ENCODE results near the gene GALNT2. TPM values are rescaled to one million over a fixed set of nuclear protein-coding genes. Genes with fewer than 3 reads are reported as not detected.

The GALNT2 gene
- total and polyA plus RNA-seq, 2 of the 4 experiments (the other 2 are of a cell fraction): 50.4 to 189 TPM

DNA sequence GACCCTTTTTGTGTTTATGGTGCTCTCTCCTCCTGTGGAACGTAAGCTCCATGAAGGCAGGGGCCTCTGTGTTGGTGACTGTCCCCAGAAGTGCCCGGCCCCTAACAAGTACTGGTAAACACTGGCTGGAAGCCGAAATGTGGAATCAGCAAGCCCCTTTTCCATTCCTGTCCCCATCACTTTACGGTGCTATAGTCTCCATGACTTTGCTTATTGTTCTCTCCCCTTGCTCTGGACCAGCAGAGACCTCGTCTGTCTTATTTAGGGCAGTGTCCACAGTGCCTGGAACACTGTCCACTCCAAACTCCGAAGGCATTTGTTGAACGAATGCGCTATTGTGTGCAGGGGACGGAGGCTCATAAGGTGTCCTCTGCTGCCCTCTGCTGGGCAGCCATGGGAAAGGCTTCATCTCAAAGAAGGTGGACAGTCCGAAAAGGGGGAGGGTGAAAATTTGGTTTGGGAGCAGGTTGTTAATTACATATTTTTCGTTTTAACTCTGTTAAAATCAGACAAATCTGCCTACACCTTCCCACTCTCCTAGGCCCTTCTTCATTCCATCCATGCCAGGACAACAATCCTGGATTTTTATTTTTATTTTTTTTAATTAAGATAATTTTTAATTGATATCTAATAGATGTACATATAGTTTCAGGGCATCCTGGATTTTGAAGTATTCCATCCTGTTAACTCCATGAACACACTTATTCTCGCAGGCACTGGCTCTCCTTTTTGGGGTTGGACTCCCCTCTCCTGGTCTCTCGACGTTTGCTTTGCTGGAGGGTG is 243.5 kb downstream of the GALNT2 start:
- H4K20me1 ChIP-seq (ENCODE audit: insufficient read depth, low read length): no peaks in the 10 kb centered on the region
- intact Hi-C loops (cut with micrococcal nuclease): loop anchor here (1.0 to 10.0 kb wide), 6 partner anchors 462 to 1056 kb away; partner anchors contain the start of genes TAF5L and URB2
- dilution Hi-C loops (cut with HindIII; ENCODE audit: low sequenced_read_pairs, unreplicated experiment): no loop called here
- H3K14ac ChIP-seq (replicated peaks; ENCODE audit: low read depth, low read length): no peak overlapping the region
- no peak overlapping the region for H4K8ac ChIP-seq (ENCODE audit: low read depth in 2 of 2, low read length in 2 of 2)
- DNase-seq: peak; percentile 68
- 85% methylated on average over 3 of the region's 14 CpGs; no CpG with 5 or more reads in 1 of the 2 experiments for WGBS, 2 experiments (ENCODE audit: extremely low coverage in 2 of 2, insufficient read length in 1 of 2)
- no TSS peak for BruUV-seq (replicated peaks)
- no peak overlapping the region for H3K27ac ChIP-seq (ENCODE audit: insufficient read depth, low read length)
- H3K4ac ChIP-seq (ENCODE audit: low read depth, low read length): no peak overlapping the region
- H2AK9ac ChIP-seq (replicated peaks; ENCODE audit: low read depth, low read length, poor library complexity): no peak overlapping the region
- H3K4me2 ChIP-seq (ENCODE audit: low read depth, low read length): no peak overlapping the region
- in situ Hi-C loops (cut with MboI; ENCODE audit: low sequenced_read_pairs): loop anchor here (10.0 to 25.0 kb wide), 2 partner anchors 646 to 1048 kb away; partner anchors contain the start of gene RAB4A
- H3K4me3 ChIP-seq (ENCODE audit: insufficient read depth, low read depth, low read length): no peak overlapping the region
- H2AFZ ChIP-seq (replicated peaks; ENCODE audit: low read length, poor library complexity): peak overlapping the region; percentile 72
- no peaks in the 10 kb centered on the region for H3K9me3 ChIP-seq (ENCODE audit: control insufficient read depth, insufficient read depth, low read length)
- no peak overlapping the region for H4K5ac ChIP-seq (ENCODE audit: low read depth, low read length)
- no peak overlapping the region for H2BK120ac ChIP-seq (ENCODE audit: low read depth, low read length)
- no peak overlapping the region for H2BK20ac ChIP-seq (ENCODE audit: low read depth, low read length)
- no peak overlapping the region for H3K18ac ChIP-seq (ENCODE audit: low read depth, low read length)
- no peak overlapping the region for H2BK5ac ChIP-seq (ENCODE audit: low read depth, low read length, poor library complexity, severe bottlenecking)
- TF ChIP-seq CEBPB (IDR thresholded peaks at IDR 0.05; ENCODE audit: low read depth, low read length): no peak
- no peak for TF ChIP-seq NFE2L2 (IDR thresholded peaks at IDR 0.05; ENCODE audit: low read depth, low read length)
- no peak for TF ChIP-seq MAFK (IDR thresholded peaks at IDR 0.05; ENCODE audit: low read depth, low read length)
- TF ChIP-seq MXI1 (IDR thresholded peaks at IDR 0.05; ENCODE audit: borderline replicate concordance, low read depth, low read length): no peak
- no peak for TF ChIP-seq FOS (IDR thresholded peaks at IDR 0.05; ENCODE audit: low read depth, low read length)
- peak; percentile 96 for TF ChIP-seq RAD21 (IDR thresholded peaks at IDR 0.05; ENCODE audit: low read length)
- no peak for TF ChIP-seq CHD1 (IDR thresholded peaks at IDR 0.05; ENCODE audit: low read depth, low read length)
- peak; percentile 92 for TF ChIP-seq CTCF (conservative IDR thresholded peaks at IDR 0.05; ENCODE audit: low read depth, low read length)
- peak; percentile 42; the same call in 1 of the 2 replicates for TF ChIP-seq MAZ (IDR thresholded peaks at IDR 0.05; ENCODE audit: borderline replicate concordance, low read depth, low read length)
- peak; percentile 44 for TF ChIP-seq POLR2A (IDR thresholded peaks at IDR 0.05; ENCODE audit: low read depth, low read length)
- peak; percentile 86 for TF ChIP-seq SMC3 (IDR thresholded peaks at IDR 0.05; ENCODE audit: low read depth, low read length)
- no peak for TF ChIP-seq RFX5 (IDR thresholded peaks at IDR 0.05; ENCODE audit: low read depth, low read length)
- no peak overlapping the region for H2AK5ac ChIP-seq (ENCODE audit: low read depth, low read length)
- peak; percentile 98 for ATAC-seq (ENCODE audit: low read depth)
- H3K56ac ChIP-seq (ENCODE audit: extremely low read depth, insufficient read depth, low read length): no peak overlapping the region
- no peak overlapping the region for H3K9ac ChIP-seq (ENCODE audit: low read depth, low read length)
- no peaks in the 10 kb centered on the region for H3K79me1 ChIP-seq (ENCODE audit: low read depth in 1 of 2, low read length in 2 of 2)
- ChIA-PET POLR2A (ENCODE audit: unreplicated experiment) (no interaction called here), CTCF (interaction anchor here (0.6 to 1.6 kb wide), 2 partner anchors 617 to 1053 kb away, joined by 3 read pairs; no protein-coding TSS in a partner anchor)
- no peaks in the 10 kb centered on the region for H3K9me1 ChIP-seq (ENCODE audit: insufficient read depth, low read length)
- peaks cover 2% of the 10 kb centered on the region for H3K27me3 ChIP-seq (ENCODE audit: control insufficient read depth, insufficient read depth, low read length)
- H3K36me3 ChIP-seq (ENCODE audit: control insufficient read depth, insufficient read depth, low read length): no peaks in the 10 kb centered on the region
- H4K91ac ChIP-seq (ENCODE audit: insufficient read depth, low read depth, low read length): no peak overlapping the region
- no peak overlapping the region for H3K23ac ChIP-seq (ENCODE audit: low read depth, low read length)
- no peaks in the 10 kb centered on the region for H3K4me1 ChIP-seq (ENCODE audit: control insufficient read depth, insufficient read depth, low read length)
- no peak overlapping the region for H2BK15ac ChIP-seq (ENCODE audit: low read depth, low read length)

All from IMR-90 (cell line).